SK-N-SH (cell line): ENCODE measurements around the gene AHSP. TPM values are rescaled to one million over a fixed set of nuclear protein-coding genes. Genes with fewer than 3 reads are reported as not detected.

ENCODE experiments used
- CTCF ChIA-PET: fragments of 300-600, 350-600 bp; formaldehyde crosslinking; extraction: SDS; loops from one replicate; lab custom pipeline; 2021; lab: Yijun Ruan, JAX
- POLR2A ChIA-PET: fragments of 350-600 bp; sonication (Branson Sonifier 250); formaldehyde crosslinking; extraction: SDS; loops from one replicate; lab custom pipeline; 2020; ENCODE audit warnings: antibody characterized with exemption, inconsistent platforms; lab: Yijun Ruan, JAX
- DNase-seq: peaks from one replicate; pipeline ENCODE4 v3.0.0; 2012
- H2AFZ ChIP-seq: fragments of 200-600 bp; sonication (generic); 2 replicates; pipeline ENCODE4 v1.8.1; 2016; ENCODE audit warnings: antibody characterized with exemption, mild to moderate bottlenecking, low read depth
- H3F3A ChIP-seq: fragments of 200-600 bp; sonication (generic); replicated peaks from 2 replicates; pipeline ENCODE3; 2016; ENCODE audit warnings: antibody characterized with exemption, mild to moderate bottlenecking; ENCODE audit not compliant: insufficient read depth
- H3K27ac ChIP-seq, 2 experiments: fragments of 200-500 bp in 1 of 2; fragments of 200-600 bp in 1 of 2; sonication (Bioruptor generic) in 1 of 2; sonication (generic), shearing (Covaris generic) in 1 of 2; 2 replicates each; pipeline versions ENCODE4 v1.5.1 to v1.6.1; 2014 to 2016; ENCODE audit warnings: low read depth in 2 of 2, inconsistent platforms in 1 of 2, low read length in 1 of 2, mild to moderate bottlenecking in 1 of 2, mixed read lengths in 1 of 2
- H3K27me3 ChIP-seq: fragments of 200-600 bp; sonication (generic), shearing (Covaris generic); 2 replicates; pipeline ENCODE4 v1.6.1; 2016; ENCODE audit warnings: mixed run types; ENCODE audit not compliant: insufficient read depth
- H3K36me3 ChIP-seq, 2 experiments: fragments of 200-500 bp in 1 of 2; fragments of 200-600 bp in 1 of 2; sonication (Bioruptor generic) in 1 of 2; sonication (generic) in 1 of 2; replicated peaks in 1 of 2; 2 replicates each; pipeline versions ENCODE3 to v1.5.1; 2014 to 2016; ENCODE audit warnings: low read length in 1 of 2, mild to moderate bottlenecking in 1 of 2; ENCODE audit not compliant: insufficient read depth in 2 of 2, control insufficient read depth in 1 of 2
- H3K4me1 ChIP-seq, 2 experiments: fragments of 200-500 bp in 1 of 2; fragments of 200-600 bp in 1 of 2; sonication (Bioruptor generic) in 1 of 2; sonication (generic), shearing (Covaris generic) in 1 of 2; 2 replicates each; pipeline versions ENCODE4 v1.5.1 to v1.6.1; 2014 to 2016; ENCODE audit warnings: low read depth in 1 of 2, low read length in 1 of 2, mixed run types in 1 of 2; ENCODE audit not compliant: insufficient read depth in 2 of 2, control insufficient read depth in 1 of 2
- H3K4me2 ChIP-seq: fragments of 200-600 bp; sonication (generic), shearing (Covaris generic); 2 replicates; pipeline ENCODE4 v1.6.1; 2017; ENCODE audit warnings: mixed run types
- H3K4me3 ChIP-seq, 2 experiments: fragments of 200-500 bp in 1 of 2; fragments of 200-600 bp in 1 of 2; sonication (Bioruptor generic) in 1 of 2; sonication (generic), shearing (Covaris generic) in 1 of 2; 2 replicates each; pipeline versions ENCODE4 v1.5.1 to v1.8.1; 2014 to 2016; ENCODE audit warnings: low read depth in 2 of 2, inconsistent platforms in 1 of 2, low read length in 1 of 2, mild to moderate bottlenecking in 1 of 2, mixed read lengths in 1 of 2, moderate library complexity in 1 of 2
- H3K79me2 ChIP-seq: fragments of 200-600 bp; sonication (generic); 2 replicates; pipeline ENCODE4 v1.8.1; 2017; ENCODE audit warnings: mild to moderate bottlenecking; ENCODE audit not compliant: insufficient read depth
- H3K9ac ChIP-seq: fragments of 200-600 bp; sonication (generic); 2 replicates; pipeline ENCODE4 v1.6.1; 2017; ENCODE audit warnings: mixed run types
- H3K9me2 ChIP-seq: fragments of 200-600 bp; sonication (generic); 2 replicates; pipeline ENCODE4 v1.6.1; 2017; ENCODE audit warnings: mixed run types
- H3K9me3 ChIP-seq: fragments of 200-600 bp; sonication (generic); 2 replicates; pipeline ENCODE4 v1.6.1; 2017; ENCODE audit warnings: mixed run types, mild to moderate bottlenecking, moderate library complexity
- H4K20me1 ChIP-seq: fragments of 200-600 bp; sonication (generic); 2 replicates; pipeline ENCODE4 v1.6.1; 2017; ENCODE audit warnings: mild to moderate bottlenecking, mixed run types; ENCODE audit not compliant: insufficient read depth
- ELF1 ChIP-seq: IDR thresholded peaks from 2 replicates; pipeline ENCODE4 v1.4.0; 2012
- EP300 ChIP-seq, 2 experiments: IDR thresholded peaks; 2 replicates each; pipeline versions ENCODE4 v1.4.0 to v1.6.1; 2012; ENCODE audit warnings: borderline replicate concordance in 1 of 2, low read depth in 1 of 2, low read length in 1 of 2
- FOSL2 ChIP-seq: IDR thresholded peaks from 2 replicates; pipeline ENCODE4 v1.4.0; 2012; ENCODE audit warnings: low read depth, mild to moderate bottlenecking, moderate library complexity, borderline replicate concordance
- FOXJ3 ChIP-seq: sonication (generic); formaldehyde crosslinking; IDR thresholded peaks from 2 replicates; pipeline ENCODE4 v1.5.1; 2020; ENCODE audit warnings: mild to moderate bottlenecking, missing genetic modification reagents
- FOXM1 ChIP-seq: IDR thresholded peaks from 2 replicates; pipeline ENCODE4 v1.4.0; 2012; ENCODE audit warnings: low read depth, mild to moderate bottlenecking
- GABPA ChIP-seq: IDR thresholded peaks from 2 replicates; pipeline ENCODE4 v1.4.0; 2012; ENCODE audit warnings: low read depth, mild to moderate bottlenecking
- GATA2 ChIP-seq: sonication (generic); formaldehyde crosslinking; IDR thresholded peaks from 2 replicates; pipeline ENCODE4 v1.5.0; 2020; ENCODE audit warnings: mild to moderate bottlenecking, missing genetic modification reagents
- IRF3 ChIP-seq: fragments of 150-350 bp; IDR thresholded peaks from 2 replicates; pipeline ENCODE4 v1.6.1; 2016; ENCODE audit warnings: mild to moderate bottlenecking, low read depth, low read length
- MAX ChIP-seq: IDR thresholded peaks from 2 replicates; pipeline ENCODE4 v1.4.0; 2012; ENCODE audit warnings: low read depth
- MXI1 ChIP-seq: IDR thresholded peaks from 2 replicates; pipeline ENCODE4 v1.6.1; 2012; ENCODE audit warnings: mild to moderate bottlenecking, low read depth, low read length, improper control_type of control experiment
- NFIC ChIP-seq: IDR thresholded peaks from 2 replicates; pipeline ENCODE4 v1.4.0; 2012; ENCODE audit warnings: borderline replicate concordance
- POLR2AphosphoS5 ChIP-seq: IDR thresholded peaks from 2 replicates; pipeline ENCODE4 v1.6.1; 2012; ENCODE audit warnings: low read depth, low read length
- RFX5 ChIP-seq: IDR thresholded peaks from 2 replicates; pipeline ENCODE4 v1.6.1; 2012; ENCODE audit warnings: mild to moderate bottlenecking, improper control_type of control experiment, low read length
- RXRA ChIP-seq: IDR thresholded peaks from 2 replicates; pipeline ENCODE4 v1.4.0; 2012; ENCODE audit warnings: low read depth, mild to moderate bottlenecking, borderline replicate concordance
- TEAD4 ChIP-seq: IDR thresholded peaks from 2 replicates; pipeline ENCODE4 v1.4.0; 2012; ENCODE audit warnings: mild to moderate bottlenecking, borderline replicate concordance; ENCODE audit not compliant: insufficient read depth
- USF1 ChIP-seq: IDR thresholded peaks from 2 replicates; pipeline ENCODE4 v1.4.0; 2012; ENCODE audit warnings: low read depth, borderline replicate concordance
- WGBS: methylation state at CpG from one replicate; pipeline ENCODE4 v1.1.6; 2017; ENCODE audit warnings: low lambda C conversion rate; 5-methylcytosine and 5-hydroxymethylcytosine counted together
- polyA plus RNA-seq, 3 experiments: library from polyadenylated mRNA; depleted of rRNA; stranded (reverse); fragments of >200 nt; gene quantifications; 2 replicates each; pipeline ENCODE4 v1.2.3, GENCODE V29; 2012

AHSP gene
- polyA plus RNA-seq, 1 of the 3 experiments (the other 2 are of a cell fraction), result not detected

GRCh38 chr16:31487720-31488467 is 39.8 kb upstream of the AHSP start:
- Histone ChIP-seq H3K4me2 (peak overlapping the region; percentile 83), H2AFZ (no peak overlapping the region; the same call in 1 of the 2 replicates), H3K36me3 (peaks cover 0 to 9% of the 10 kb centered on the region in 2 experiments), H4K20me1 (no peaks in the 10 kb centered on the region), H3F3A (no peaks in the 10 kb centered on the region), H3K27me3 (no peaks in the 10 kb centered on the region), H3K9me3 (no peaks in the 10 kb centered on the region), H3K9ac (no peak overlapping the region), H3K4me1 (peaks cover 0 to 16% of the 10 kb centered on the region in 2 experiments; a peak in 1 of 4 replicates), H3K27ac (no peak overlapping the region), H3K9me2 (no peaks in the 10 kb centered on the region), H3K79me2 (no peaks in the 10 kb centered on the region), H3K4me3 (peak overlapping the region; percentile 50 to 57)
- TF ChIP-seq MAX (no peak; the same call in 1 of the 2 replicates), FOSL2 (no peak), USF1 (no peak), IRF3 (no peak), FOXM1 (no peak), GABPA (no peak), GATA2 (CRISPR knock-in tag) (no peak), TEAD4 (no peak), MXI1 (no peak), FOXJ3 (CRISPR knock-in tag) (no peak), POLR2AphosphoS5 (no peak), ELF1 (no peak), EP300 (IDR thresholded peaks at IDR 0.05; ENCODE audit: borderline replicate concordance in 1 of 2, low read depth in 1 of 2, low read length in 1 of 2) (no peak), NFIC (no peak), RFX5 (no peak), RXRA (no peak)
- peak; percentile 91 for DNase-seq
- 3% methylated on average over 7 of the region's 60 CpGs for WGBS
- CTCF ChIA-PET, result interaction anchor here (1.0 to 2.4 kb wide), 5 partner anchors 13 to 213 kb away, joined by 3 to 10 read pairs (median 5); no protein-coding TSS in a partner anchor
- POLR2A ChIA-PET, result interaction anchor here (0.8 to 2.5 kb wide), 7 partner anchors 8 to 307 kb away, joined by 3 to 9 read pairs (median 7); partner anchors contain the start of gene RUSF1
